Activated T-cell treated with anti-CD3 and anti-CD28 coated beads, Interleukin-2, amount 50 U/mL, for 72 hours (primary cell): ENCODE results near the gene CATSPERE. TPM values are rescaled to one million over a fixed set of nuclear protein-coding genes. Genes with fewer than 3 reads are reported as not detected.
A peak's percentile ranks its signal among the peaks of the same experiment; 100 is the strongest.

Experiments used
- ATAC-seq, 2 donors: fragments of 150-1000 bp; cut with Tn5 transposase; replicated peaks in 1 of 2; 2 replicates each; pipeline ENCODE4 v1.10.0; 2021; ENCODE audit warnings: moderate library complexity in 2 of 2, mild to moderate bottlenecking in 1 of 2
- DNase-seq, 2 donors: peaks; one replicate each; pipeline ENCODE4 v3.0.0; 2021 to 2022; ENCODE audit warnings: mixed read lengths in 1 of 2
- H3K27ac Mint-ChIP-seq: one replicate; pipeline ENCODE4 v1.8.0; 2022; ENCODE audit warnings: mild to moderate bottlenecking, moderate library complexity, mixed read lengths
- H3K27me3 Mint-ChIP-seq: one replicate; pipeline ENCODE4 v1.8.0; 2022; ENCODE audit warnings: low read depth, mixed read lengths
- H3K36me3 Mint-ChIP-seq, 2 donors: one replicate each; pipeline ENCODE4 v1.8.0; 2022; ENCODE audit warnings: mixed read lengths in 2 of 2, mild to moderate bottlenecking in 1 of 2; ENCODE audit not compliant: insufficient read depth in 2 of 2
- H3K4me1 Mint-ChIP-seq: one replicate; pipeline ENCODE4 v1.8.0; 2022; ENCODE audit warnings: low read depth, mixed read lengths
- H3K4me3 Mint-ChIP-seq, 2 donors: one replicate each; pipeline ENCODE4 v1.8.0; 2022; ENCODE audit warnings: mild to moderate bottlenecking in 2 of 2, mixed read lengths in 2 of 2, moderate library complexity in 2 of 2
- H3K9me3 Mint-ChIP-seq, 2 donors: one replicate each; pipeline ENCODE4 v1.8.0; 2022; ENCODE audit warnings: mixed read lengths in 2 of 2
- total RNA-seq, 2 donors: library from RNA; stranded (reverse); gene quantifications; one replicate each; pipeline ENCODE4 v1.2.3, GENCODE V29; 2022

Gene CATSPERE
- total RNA-seq, 2 donors from 2014 or later: 0.38 to 0.83 TPM

DNA sequence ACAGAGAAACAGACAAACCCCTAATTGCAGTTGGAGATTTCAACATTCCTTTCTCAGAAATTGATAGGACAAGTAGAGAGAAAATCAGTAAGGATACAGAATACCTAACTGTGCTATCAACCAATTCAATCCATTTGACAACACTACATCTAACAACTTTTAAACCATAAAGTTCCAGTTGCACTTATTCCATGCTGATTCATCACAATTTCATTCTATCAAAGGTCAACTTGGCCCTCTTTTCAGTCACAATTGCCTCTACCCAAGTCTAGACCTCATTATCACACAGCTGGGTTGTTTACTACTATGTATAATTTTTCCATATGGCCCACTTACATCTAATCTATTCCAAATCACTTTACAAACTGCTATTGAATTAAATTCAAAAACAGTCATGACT is 172.1 kb downstream of the CATSPERE start:
- H3K4me1 Mint-ChIP-seq: no peaks in the 10 kb centered on the region
- no peak overlapping the region for H3K27ac Mint-ChIP-seq
- DNase-seq: no peak
- no peaks in the 10 kb centered on the region for H3K9me3 Mint-ChIP-seq
- no peak overlapping the region for H3K4me3 Mint-ChIP-seq
- no peak for ATAC-seq
- H3K27me3 Mint-ChIP-seq: no peaks in the 10 kb centered on the region
- peaks cover 0 to 4% of the 10 kb centered on the region in 2 donors for H3K36me3 Mint-ChIP-seq

DNA sequence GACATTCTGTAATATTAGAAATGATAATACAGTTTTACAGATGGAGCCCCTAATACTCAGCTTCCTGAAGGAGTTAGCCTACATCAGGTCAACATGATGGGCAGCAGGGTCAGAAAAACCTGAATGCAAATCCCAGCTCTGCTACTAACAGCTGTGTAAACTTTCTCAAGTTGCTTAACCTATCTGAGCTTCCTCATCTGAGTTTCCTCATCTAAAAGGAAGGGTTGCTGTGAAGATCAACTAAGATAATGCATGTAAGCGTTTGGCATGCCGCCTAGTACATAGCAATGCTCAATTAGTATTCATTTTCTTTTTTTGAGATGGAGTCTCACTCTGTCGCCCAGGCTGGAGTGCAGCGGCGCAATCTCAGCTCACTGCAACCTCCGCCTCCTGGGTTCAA is 173.5 kb downstream of the CATSPERE start:
- H3K9me3 Mint-ChIP-seq: no peaks in the 10 kb centered on the region
- H3K27me3 Mint-ChIP-seq: no peaks in the 10 kb centered on the region
- H3K36me3 Mint-ChIP-seq: peaks cover 0 to 4% of the 10 kb centered on the region in 2 donors
- no peak overlapping the region for H3K27ac Mint-ChIP-seq
- no peak overlapping the region for H3K4me3 Mint-ChIP-seq
- DNase-seq (no peak), ATAC-seq (no peak)
- H3K4me1 Mint-ChIP-seq: no peaks in the 10 kb centered on the region

DNA sequence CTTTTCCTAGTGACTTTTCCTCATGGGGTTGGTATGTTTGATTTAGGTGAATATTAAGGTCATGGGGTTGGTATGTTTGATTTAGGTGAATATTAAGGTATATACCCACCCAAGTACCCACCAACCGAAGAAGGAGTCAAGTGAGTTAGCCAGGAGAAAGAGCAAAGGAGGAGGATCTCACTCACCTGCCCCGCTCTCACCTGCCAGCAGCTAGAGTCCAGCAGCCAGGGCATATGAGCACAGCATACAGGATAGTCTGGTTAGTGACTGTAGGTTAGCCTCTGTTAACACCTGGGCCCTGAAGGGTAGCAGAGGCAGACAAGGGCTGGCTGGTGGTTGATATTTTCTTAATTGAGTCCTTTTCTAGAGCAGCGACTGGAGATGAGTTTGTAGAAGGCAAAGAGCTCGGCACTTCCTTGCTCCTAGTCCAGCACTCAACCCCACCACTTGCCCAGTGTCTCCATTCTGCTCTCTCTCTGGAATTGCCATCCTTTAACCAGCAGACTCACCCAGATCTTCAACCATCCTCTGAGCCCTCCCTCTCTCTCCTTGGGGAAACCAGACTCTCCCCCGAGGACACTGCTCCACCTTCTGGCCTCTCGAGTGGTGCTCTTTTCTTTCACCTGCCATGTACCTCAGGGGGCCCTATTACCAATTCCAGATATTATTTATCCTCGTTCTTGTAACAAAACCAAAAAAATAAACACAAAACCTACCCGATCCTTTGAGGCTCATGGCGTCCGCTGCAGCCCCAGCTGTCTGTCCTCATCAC is 175.6 kb downstream of the CATSPERE start:
- no peaks in the 10 kb centered on the region for H3K4me1 Mint-ChIP-seq
- no peak for DNase-seq
- peaks cover 4% of the 10 kb centered on the region for H3K27me3 Mint-ChIP-seq
- H3K4me3 Mint-ChIP-seq: no peak overlapping the region
- H3K27ac Mint-ChIP-seq: no peak overlapping the region
- no peaks in the 10 kb centered on the region for H3K9me3 Mint-ChIP-seq
- peaks cover 0 to 2% of the 10 kb centered on the region in 2 donors for H3K36me3 Mint-ChIP-seq
- ATAC-seq: no peak

DNA sequence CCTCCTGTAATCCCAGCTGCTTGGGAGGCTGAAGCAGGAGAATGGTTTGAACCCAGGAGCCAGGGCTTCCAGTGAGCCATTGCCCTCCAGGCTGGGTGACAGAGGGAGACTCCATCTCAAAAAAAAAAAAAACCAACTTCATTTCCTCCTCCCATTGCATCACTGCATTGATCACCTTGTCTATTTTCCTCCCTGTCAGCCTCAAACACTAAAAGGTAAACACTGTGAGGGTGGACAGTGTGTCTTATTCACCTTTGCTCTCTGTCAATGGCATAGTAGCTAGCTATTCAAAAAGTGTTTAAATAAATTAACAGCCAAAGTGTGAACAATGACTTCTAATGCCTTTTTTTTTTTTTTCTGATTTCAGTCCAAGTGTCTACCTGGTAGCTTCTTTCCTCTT is 178.5 kb downstream of the CATSPERE start:
- Mint-ChIP-seq H3K9me3 (no peaks in the 10 kb centered on the region), H3K4me1 (no peaks in the 10 kb centered on the region), H3K36me3 (no peaks in the 10 kb centered on the region), H3K4me3 (peak overlapping the region in 1 of 2 donors; percentile 34), H3K27me3 (peaks cover 13% of the 10 kb centered on the region), H3K27ac (peak overlapping the region; percentile 55)
- ATAC-seq (peak in 1 of 2 donors; percentile 15), DNase-seq (no peak)

DNA sequence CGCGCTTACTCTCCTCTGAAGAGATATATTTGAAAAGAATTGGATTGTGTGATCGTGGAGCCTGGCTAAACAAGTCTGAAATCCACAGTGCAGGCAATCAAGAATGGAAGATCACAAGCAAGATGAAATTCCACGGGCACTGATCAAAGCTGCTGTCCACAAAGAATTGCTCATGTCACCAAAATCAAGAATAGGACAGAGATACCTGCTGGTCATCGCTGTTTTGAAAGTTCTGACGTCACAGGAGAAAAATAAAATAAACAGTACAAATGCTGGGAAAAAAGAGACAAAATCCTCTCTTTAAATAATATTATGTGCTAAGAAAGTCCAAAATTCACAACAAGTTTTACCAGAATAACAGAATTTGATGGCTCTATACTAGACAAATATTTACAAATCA is 179.8 kb downstream of the CATSPERE start:
- ATAC-seq (no peak), DNase-seq (no peak)
- Mint-ChIP-seq H3K27ac (no peak overlapping the region), H3K36me3 (no peaks in the 10 kb centered on the region), H3K27me3 (peaks cover 13% of the 10 kb centered on the region), H3K4me1 (no peaks in the 10 kb centered on the region), H3K9me3 (no peaks in the 10 kb centered on the region), H3K4me3 (no peak overlapping the region)

DNA sequence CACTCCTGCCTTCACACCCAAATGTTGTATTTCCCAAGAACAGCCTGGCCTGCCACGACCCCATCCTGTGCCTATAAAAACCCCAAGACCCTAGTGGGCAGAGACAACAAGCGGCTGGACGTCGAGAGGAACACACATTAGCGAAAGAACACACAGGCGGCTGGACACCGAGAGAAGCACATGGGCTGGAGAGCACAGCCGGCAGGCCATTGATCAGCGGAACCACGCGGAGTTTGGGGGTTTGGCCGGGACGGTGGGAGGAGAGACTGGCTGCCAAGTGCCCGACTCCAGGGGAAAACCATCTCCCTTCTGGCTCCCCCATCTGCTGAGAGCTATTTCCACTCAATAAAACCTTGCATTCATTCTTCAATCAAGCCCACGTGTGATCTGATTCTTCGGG is 181.5 kb downstream of the CATSPERE start:
- Mint-ChIP-seq H3K36me3 (no peaks in the 10 kb centered on the region), H3K4me3 (no peak overlapping the region), H3K27ac (no peak overlapping the region), H3K27me3 (peaks cover 13% of the 10 kb centered on the region), H3K9me3 (no peaks in the 10 kb centered on the region), H3K4me1 (no peaks in the 10 kb centered on the region)
- no peak for DNase-seq
- ATAC-seq: no peak

DNA sequence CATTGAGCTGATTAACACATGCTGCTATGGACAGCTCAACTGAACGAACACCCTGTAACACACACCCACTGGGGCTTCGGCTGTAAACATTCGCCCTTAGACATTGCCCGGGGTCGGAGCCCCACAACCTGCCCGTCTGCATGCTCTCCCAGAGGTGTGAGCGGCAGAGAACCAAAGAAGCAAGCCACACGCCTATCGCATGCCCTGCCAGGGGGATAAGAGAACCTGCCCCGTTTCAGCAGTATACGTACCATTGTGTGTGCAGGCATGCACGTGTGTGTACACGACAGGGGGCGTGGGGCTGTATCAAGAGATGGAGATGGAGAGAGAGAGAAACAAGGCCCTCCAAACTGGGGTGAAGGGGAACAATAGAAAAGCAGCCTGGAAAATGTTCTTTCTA is 181.9 kb downstream of the CATSPERE start:
- DNase-seq: no peak
- Mint-ChIP-seq H3K9me3 (no peaks in the 10 kb centered on the region), H3K27me3 (peaks cover 13% of the 10 kb centered on the region), H3K4me3 (no peak overlapping the region), H3K36me3 (no peaks in the 10 kb centered on the region), H3K4me1 (no peaks in the 10 kb centered on the region), H3K27ac (no peak overlapping the region)
- ATAC-seq: no peak

DNA sequence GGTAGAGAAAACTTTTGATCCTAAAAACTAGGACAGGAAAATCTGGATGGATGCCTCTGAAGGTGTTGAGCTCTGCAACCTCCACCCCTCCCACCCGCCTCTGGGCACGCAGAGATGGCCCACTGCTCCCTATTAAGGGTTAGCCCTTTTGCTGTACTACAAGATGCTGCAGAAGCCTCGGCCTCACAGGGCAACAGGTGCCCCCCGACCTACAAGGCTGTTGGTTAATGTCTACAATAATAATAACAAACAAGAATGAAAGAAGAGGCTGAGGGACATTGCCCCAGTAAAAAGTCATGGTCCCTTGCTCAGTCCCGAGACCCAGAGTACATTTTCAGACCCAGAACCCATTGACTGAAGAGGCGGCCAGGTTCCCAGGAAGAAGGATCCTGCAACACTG is 184.3 kb downstream of the CATSPERE start:
- DNase-seq: no peak

DNA sequence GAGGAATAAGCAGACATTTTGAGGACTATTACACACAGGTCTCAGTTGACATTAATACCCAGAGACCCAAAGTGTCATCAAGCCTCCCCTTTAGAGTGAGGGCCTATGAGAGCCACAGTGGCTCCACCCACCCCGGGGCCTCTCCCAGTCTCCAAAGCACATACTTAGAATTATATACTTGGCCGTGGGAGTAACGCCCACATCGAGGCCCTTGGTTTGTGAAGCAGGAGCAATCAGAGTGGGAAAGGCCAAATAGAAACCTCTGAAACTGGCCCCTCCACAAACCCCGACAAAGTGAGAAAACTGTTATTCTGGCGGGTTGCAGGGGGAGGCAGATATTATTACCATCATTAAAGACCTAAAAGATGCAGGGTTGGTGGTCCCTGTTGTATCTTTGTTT is 184.8 kb downstream of the CATSPERE start:
- Mint-ChIP-seq H3K9me3 (peaks cover 0 to 2% of the 10 kb centered on the region in 2 donors), H3K27me3 (peaks cover 13% of the 10 kb centered on the region), H3K4me3 (no peak overlapping the region)

More for the DNA sequence above, 184.3 kb downstream of the CATSPERE start:
- H3K27ac Mint-ChIP-seq: no peak overlapping the region
- peaks cover 13% of the 10 kb centered on the region for H3K27me3 Mint-ChIP-seq
- no peak for ATAC-seq
- no peaks in the 10 kb centered on the region for H3K9me3 Mint-ChIP-seq
- no peaks in the 10 kb centered on the region for H3K4me1 Mint-ChIP-seq
- no peaks in the 10 kb centered on the region for H3K36me3 Mint-ChIP-seq
- H3K4me3 Mint-ChIP-seq: no peak overlapping the region

DNA sequence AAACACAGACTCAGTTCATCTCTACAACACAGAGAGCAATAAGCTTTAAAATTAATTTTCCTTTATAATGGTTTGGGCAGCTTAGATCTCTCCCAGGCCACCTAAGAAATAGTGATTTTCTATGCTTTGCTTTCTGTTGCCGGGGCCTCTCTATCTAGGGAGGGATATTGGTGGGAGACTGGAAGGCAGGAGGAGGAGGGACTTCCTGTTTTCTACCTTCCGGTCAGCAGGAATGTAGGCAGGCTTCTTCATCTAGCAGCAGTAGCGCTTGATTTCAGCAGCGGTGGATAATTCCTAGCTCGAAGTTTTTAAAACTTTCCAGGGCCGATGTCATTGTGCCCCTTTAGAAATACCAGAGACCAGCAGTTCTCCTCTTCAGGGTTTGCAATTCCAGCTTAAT is 186.7 kb downstream of the CATSPERE start:
- peaks cover 0 to 2% of the 10 kb centered on the region in 2 donors for H3K9me3 Mint-ChIP-seq
- ATAC-seq: no peak
- no peaks in the 10 kb centered on the region for H3K27me3 Mint-ChIP-seq
- DNase-seq: no peak
- no peaks in the 10 kb centered on the region for H3K36me3 Mint-ChIP-seq
- no peak overlapping the region for H3K27ac Mint-ChIP-seq
- H3K4me1 Mint-ChIP-seq: peaks cover 12% of the 10 kb centered on the region
- H3K4me3 Mint-ChIP-seq: no peak overlapping the region

More for the DNA sequence above, 184.8 kb downstream of the CATSPERE start:
- no peak overlapping the region for H3K27ac Mint-ChIP-seq
- ATAC-seq: no peak
- no peaks in the 10 kb centered on the region for H3K4me1 Mint-ChIP-seq
- no peak for DNase-seq
- no peaks in the 10 kb centered on the region for H3K36me3 Mint-ChIP-seq

DNA sequence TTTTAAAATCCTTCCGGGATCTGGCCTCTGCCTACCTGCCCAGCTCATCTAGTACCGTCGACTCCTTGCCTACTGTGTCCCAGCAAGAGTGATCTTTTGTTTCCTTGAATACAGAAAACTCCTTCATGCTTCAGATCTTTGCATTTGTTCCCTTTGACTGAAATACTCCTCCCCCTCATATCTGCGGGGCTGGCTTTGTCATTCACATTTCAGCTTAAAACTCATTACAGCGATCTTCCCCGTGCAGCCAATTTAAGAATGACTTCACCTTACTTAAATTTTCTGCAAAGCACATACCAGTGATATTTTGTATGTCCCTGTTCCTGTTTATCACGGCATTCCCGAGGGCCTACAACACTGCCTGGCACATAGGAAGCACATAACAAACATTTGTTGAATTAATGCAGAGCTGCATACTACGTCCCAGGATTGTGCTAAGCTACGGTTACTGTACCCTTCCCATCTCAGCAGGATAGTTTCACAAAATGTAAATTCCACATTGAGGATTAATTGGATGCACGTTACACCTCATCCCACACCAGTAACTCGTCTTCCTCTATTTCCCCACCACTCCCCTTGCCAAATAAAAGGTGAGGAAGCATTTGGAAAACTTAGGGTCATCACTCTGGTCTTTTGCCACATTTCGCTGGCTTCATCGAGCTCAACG is 191.0 kb downstream of the CATSPERE start:
- ATAC-seq (no peak), DNase-seq (no peak)
- Mint-ChIP-seq H3K27me3 (no peaks in the 10 kb centered on the region), H3K9me3 (peaks cover 0 to 2% of the 10 kb centered on the region in 2 donors), H3K4me1 (peaks cover 16% of the 10 kb centered on the region), H3K36me3 (peaks cover 0 to under 1% of the 10 kb centered on the region in 2 donors), H3K27ac (peak overlapping the region; percentile 72), H3K4me3 (peak overlapping the region; percentile 84 to 89)

DNA sequence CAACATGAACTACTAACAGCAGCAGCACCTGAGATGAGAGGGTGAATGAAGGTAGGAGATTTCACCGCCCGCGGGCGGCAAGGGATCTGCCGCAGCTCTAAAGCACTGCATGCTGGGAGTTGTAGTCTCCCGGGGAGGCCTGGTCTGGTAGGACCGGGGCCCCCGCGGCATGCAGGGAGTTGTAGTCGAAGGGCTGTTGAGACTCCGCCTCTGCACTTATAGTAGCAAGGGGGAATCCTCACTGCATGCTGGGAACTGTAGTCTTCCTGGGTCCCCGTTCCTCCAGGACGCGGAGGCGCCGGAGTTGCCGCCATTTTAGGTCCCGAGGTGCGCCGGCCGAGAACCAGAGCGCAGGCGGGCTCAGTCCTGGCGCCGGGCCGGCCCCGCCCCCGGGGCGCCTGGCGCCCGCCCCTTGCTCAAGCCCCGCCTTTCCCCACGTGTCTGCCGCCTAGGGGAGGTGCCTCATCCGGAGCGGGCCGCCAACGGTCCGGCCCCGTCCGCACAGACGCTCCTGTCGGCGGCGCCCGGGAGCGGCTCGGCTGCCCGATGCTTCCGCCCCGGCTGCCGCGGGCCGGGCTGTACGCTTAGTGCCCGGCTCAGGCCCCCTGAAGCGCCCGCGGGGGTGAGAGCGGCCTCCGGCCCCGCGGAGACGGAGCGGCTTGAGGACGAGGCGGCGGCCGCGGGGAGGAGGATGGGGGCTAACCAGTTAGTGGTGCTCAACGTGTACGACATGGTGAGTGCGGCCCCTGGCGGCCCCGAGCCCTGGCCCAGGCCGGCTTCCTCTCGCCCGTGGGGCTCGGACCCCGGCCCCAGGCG is 191.8 kb downstream of the CATSPERE start, which contains the start of gene DESI2:
TSS of gene DESI2 (plus strand) at position 504 of the 816 bp plus-strand sequence. CDS start at position 692, 188 bp downstream.
- DNase-seq (peak; percentile 97 to 99), ATAC-seq (peak; percentile 94 to 95)
- Mint-ChIP-seq H3K9me3 (peaks cover 0 to 2% of the 10 kb centered on the region in 2 donors), H3K27me3 (no peaks in the 10 kb centered on the region), H3K36me3 (peaks cover 2 to 5% of the 10 kb centered on the region in 2 donors), H3K27ac (peak within 1 kb of the TSS; percentile 72), H3K4me3 (peak within 1 kb of the TSS; percentile 84 to 89), H3K4me1 (peaks cover 23% of the 10 kb centered on the region)
